IPS-18a (cell line): Measurements from ENCODE around the gene NEGR1.

Experiments used
- H3K27ac ChIP-seq: one replicate; pipeline ENCODE4 v1.5.1; 2013; ENCODE audit warnings: low read length
- H3K27me3 ChIP-seq: one replicate; pipeline ENCODE4 v1.6.1; 2013; ENCODE audit warnings: mild to moderate bottlenecking, low read length; ENCODE audit not compliant: control insufficient read depth, insufficient read depth
- H3K36me3 ChIP-seq: one replicate; pipeline ENCODE4 v1.6.1; 2013; ENCODE audit warnings: low read depth, low read length; ENCODE audit not compliant: control insufficient read depth
- H3K4me1 ChIP-seq: one replicate; pipeline ENCODE4 v1.6.1; 2013; ENCODE audit warnings: low read depth, low read length; ENCODE audit not compliant: control insufficient read depth
- H3K4me3 ChIP-seq: one replicate; pipeline ENCODE4 v1.5.1; 2013; ENCODE audit warnings: low read length
- H3K9ac ChIP-seq: one replicate; pipeline ENCODE4 v1.6.1; 2013; ENCODE audit warnings: mild to moderate bottlenecking, low read length, moderate library complexity
- H3K9me3 ChIP-seq: one replicate; pipeline ENCODE4 v1.6.1; 2013; ENCODE audit warnings: low read depth, low read length; ENCODE audit not compliant: control insufficient read depth

The NEGR1 gene

GRCh38 chr1:72018562-72018961 lies 263.8 kb downstream of the NEGR1 start:
- H3K4me3 ChIP-seq, result no peak overlapping the region
- H3K9ac ChIP-seq, result no peak overlapping the region
- no peaks in the 10 kb centered on the region for H3K9me3 ChIP-seq
- no peaks in the 10 kb centered on the region for H3K36me3 ChIP-seq
- no peaks in the 10 kb centered on the region for H3K27me3 ChIP-seq
- H3K4me1 ChIP-seq, result peaks cover 15% of the 10 kb centered on the region
- H3K27ac ChIP-seq, result no peak overlapping the region

GRCh38 chr1:72015006-72015405 lies 267.3 kb downstream of the NEGR1 start:
- no peak overlapping the region for H3K9ac ChIP-seq

GRCh38 chr1:72013161-72013560 lies 269.2 kb downstream of the NEGR1 start:
- H3K27me3 ChIP-seq, result no peaks in the 10 kb centered on the region
- no peaks in the 10 kb centered on the region for H3K9me3 ChIP-seq
- no peak overlapping the region for H3K9ac ChIP-seq
- no peak overlapping the region for H3K27ac ChIP-seq
- no peaks in the 10 kb centered on the region for H3K4me1 ChIP-seq
- H3K4me3 ChIP-seq, result no peak overlapping the region
- no peaks in the 10 kb centered on the region for H3K36me3 ChIP-seq

More at GRCh38 chr1:72015006-72015405, 267.3 kb downstream of the NEGR1 start:
- Histone ChIP-seq H3K36me3 (no peaks in the 10 kb centered on the region), H3K4me3 (no peak overlapping the region), H3K27ac (no peak overlapping the region), H3K9me3 (no peaks in the 10 kb centered on the region), H3K4me1 (peaks cover 5% of the 10 kb centered on the region), H3K27me3 (no peaks in the 10 kb centered on the region)

- H3K27me3 ChIP-seq, result no peaks in the 10 kb centered on the region
- H3K36me3 ChIP-seq, result no peaks in the 10 kb centered on the region
- H3K9me3 ChIP-seq, result no peaks in the 10 kb centered on the region
- no peak overlapping the region for H3K9ac ChIP-seq
- peaks cover 1% of the 10 kb centered on the region for H3K4me1 ChIP-seq
- H3K4me3 ChIP-seq, result no peak overlapping the region
- H3K27ac ChIP-seq, result no peak overlapping the region
These were observed 270.6 kb downstream of the NEGR1 start for GRCh38 chr1:72011721-72012120.

GRCh38 chr1:72010094-72010431 lies 272.3 kb downstream of the NEGR1 start:
- Histone ChIP-seq H3K9ac (no peak overlapping the region), H3K4me1 (peaks cover 6% of the 10 kb centered on the region), H3K36me3 (no peaks in the 10 kb centered on the region), H3K9me3 (no peaks in the 10 kb centered on the region), H3K4me3 (no peak overlapping the region), H3K27me3 (no peaks in the 10 kb centered on the region), H3K27ac (no peak overlapping the region)

GRCh38 chr1:72009173-72010093 lies 272.9 kb downstream of the NEGR1 start:
- H3K27ac ChIP-seq, result no peak overlapping the region
- H3K4me1 ChIP-seq, result peaks cover 6% of the 10 kb centered on the region
- no peak overlapping the region for H3K9ac ChIP-seq
- no peak overlapping the region for H3K4me3 ChIP-seq
- no peaks in the 10 kb centered on the region for H3K27me3 ChIP-seq
- H3K9me3 ChIP-seq, result no peaks in the 10 kb centered on the region
- H3K36me3 ChIP-seq, result no peaks in the 10 kb centered on the region

GRCh38 chr1:72007312-72007711 lies 275.0 kb downstream of the NEGR1 start:
- H3K4me1 ChIP-seq, result peaks cover 16% of the 10 kb centered on the region
- no peak overlapping the region for H3K4me3 ChIP-seq
- no peaks in the 10 kb centered on the region for H3K27me3 ChIP-seq
- no peak overlapping the region for H3K9ac ChIP-seq
- no peaks in the 10 kb centered on the region for H3K9me3 ChIP-seq
- no peak overlapping the region for H3K27ac ChIP-seq
- H3K36me3 ChIP-seq, result no peaks in the 10 kb centered on the region

GRCh38 chr1:72006092-72006491 lies 276.2 kb downstream of the NEGR1 start:
- Histone ChIP-seq H3K4me3 (no peak overlapping the region), H3K9ac (no peak overlapping the region), H3K27ac (no peak overlapping the region), H3K36me3 (no peaks in the 10 kb centered on the region), H3K27me3 (no peaks in the 10 kb centered on the region), H3K9me3 (no peaks in the 10 kb centered on the region), H3K4me1 (peaks cover 16% of the 10 kb centered on the region)

- H3K36me3 ChIP-seq, result no peaks in the 10 kb centered on the region
- H3K27me3 ChIP-seq, result no peaks in the 10 kb centered on the region
- H3K9me3 ChIP-seq, result no peaks in the 10 kb centered on the region
- no peak overlapping the region for H3K9ac ChIP-seq
- H3K27ac ChIP-seq, result no peak overlapping the region
- H3K4me1 ChIP-seq, result peaks cover 18% of the 10 kb centered on the region
- H3K4me3 ChIP-seq, result no peak overlapping the region
These were observed 279.2 kb downstream of the NEGR1 start for GRCh38 chr1:72003092-72003491.

- H3K4me1 ChIP-seq, result peaks cover 12% of the 10 kb centered on the region
- no peaks in the 10 kb centered on the region for H3K9me3 ChIP-seq
- no peak overlapping the region for H3K9ac ChIP-seq
- peak overlapping the region; percentile 24 for H3K27ac ChIP-seq
- no peaks in the 10 kb centered on the region for H3K36me3 ChIP-seq
- H3K27me3 ChIP-seq, result no peaks in the 10 kb centered on the region
- no peak overlapping the region for H3K4me3 ChIP-seq
These were observed 281.5 kb downstream of the NEGR1 start for GRCh38 chr1:72000809-72001208.

GRCh38 chr1:71994646-71995045 lies 287.7 kb downstream of the NEGR1 start:
- Histone ChIP-seq H3K9ac (no peak overlapping the region), H3K27me3 (no peaks in the 10 kb centered on the region), H3K4me1 (no peaks in the 10 kb centered on the region), H3K27ac (no peak overlapping the region), H3K36me3 (no peaks in the 10 kb centered on the region), H3K9me3 (no peaks in the 10 kb centered on the region), H3K4me3 (no peak overlapping the region)

- H3K9me3 ChIP-seq, result no peaks in the 10 kb centered on the region
- H3K4me1 ChIP-seq, result no peaks in the 10 kb centered on the region
These were observed 295.2 kb downstream of the NEGR1 start for GRCh38 chr1:71987181-71987580.

More at GRCh38 chr1:71987181-71987580, 295.2 kb downstream of the NEGR1 start:
- Histone ChIP-seq H3K27me3 (no peaks in the 10 kb centered on the region), H3K27ac (no peak overlapping the region), H3K36me3 (no peaks in the 10 kb centered on the region), H3K9ac (no peak overlapping the region), H3K4me3 (no peak overlapping the region)
